GM12872 (cell line): ENCODE data around the gene CDH11.

ENCODE experiments used
- TF ChIP-seq, protein P1 (sequence below): IDR thresholded peaks from 3 replicates; pipeline ENCODE4 v1.5.1; 2011; ENCODE audit warnings: low read depth, mild to moderate bottlenecking, low read length, moderate library complexity; ENCODE audit not compliant: insufficient read depth

CDH11 gene

DNA sequence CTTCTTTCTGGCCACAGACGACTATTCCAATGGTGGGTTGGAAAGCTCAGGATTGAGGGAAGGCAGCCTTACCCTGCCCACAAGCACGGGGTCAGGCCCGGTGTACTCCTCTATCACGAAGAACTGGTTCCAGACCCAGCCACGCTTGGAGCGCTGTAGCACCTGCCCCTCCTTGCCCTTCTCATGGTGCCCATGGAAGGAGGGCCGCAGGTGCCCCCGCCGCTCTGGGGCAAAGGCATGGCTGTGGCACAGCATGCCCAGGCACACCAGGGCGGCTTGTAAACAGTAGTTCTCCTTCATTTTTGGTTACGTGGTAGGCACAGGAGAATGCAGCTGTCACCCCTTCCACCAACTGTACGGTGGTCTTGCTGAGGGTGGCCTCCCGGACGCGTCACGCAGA is 117.3 kb downstream of the CDH11 start:
- TF ChIP-seq, protein P1, sequence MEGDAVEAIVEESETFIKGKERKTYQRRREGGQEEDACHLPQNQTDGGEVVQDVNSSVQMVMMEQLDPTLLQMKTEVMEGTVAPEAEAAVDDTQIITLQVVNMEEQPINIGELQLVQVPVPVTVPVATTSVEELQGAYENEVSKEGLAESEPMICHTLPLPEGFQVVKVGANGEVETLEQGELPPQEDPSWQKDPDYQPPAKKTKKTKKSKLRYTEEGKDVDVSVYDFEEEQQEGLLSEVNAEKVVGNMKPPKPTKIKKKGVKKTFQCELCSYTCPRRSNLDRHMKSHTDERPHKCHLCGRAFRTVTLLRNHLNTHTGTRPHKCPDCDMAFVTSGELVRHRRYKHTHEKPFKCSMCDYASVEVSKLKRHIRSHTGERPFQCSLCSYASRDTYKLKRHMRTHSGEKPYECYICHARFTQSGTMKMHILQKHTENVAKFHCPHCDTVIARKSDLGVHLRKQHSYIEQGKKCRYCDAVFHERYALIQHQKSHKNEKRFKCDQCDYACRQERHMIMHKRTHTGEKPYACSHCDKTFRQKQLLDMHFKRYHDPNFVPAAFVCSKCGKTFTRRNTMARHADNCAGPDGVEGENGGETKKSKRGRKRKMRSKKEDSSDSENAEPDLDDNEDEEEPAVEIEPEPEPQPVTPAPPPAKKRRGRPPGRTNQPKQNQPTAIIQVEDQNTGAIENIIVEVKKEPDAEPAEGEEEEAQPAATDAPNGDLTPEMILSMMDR: no peak

DNA sequence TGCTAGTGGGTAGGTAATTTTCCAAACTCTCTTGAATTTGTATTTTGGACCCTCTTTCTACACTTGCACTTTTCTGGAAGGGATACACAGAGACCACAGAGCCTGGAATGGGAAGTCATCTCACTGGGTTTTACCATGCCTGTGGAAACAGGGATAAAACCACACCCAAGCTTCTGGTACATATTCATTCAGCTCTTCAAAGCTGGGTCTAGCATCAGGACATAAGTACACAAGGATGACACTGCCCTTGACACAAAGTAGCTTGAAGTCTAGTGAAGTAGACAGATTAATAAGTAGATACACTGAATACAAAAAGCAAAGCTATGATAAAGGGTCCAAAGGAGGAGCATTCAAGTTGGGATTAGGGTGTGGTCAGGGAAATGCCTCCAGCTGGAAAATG is 118.2 kb downstream of the CDH11 start:
- TF ChIP-seq, protein P1: no peak

DNA sequence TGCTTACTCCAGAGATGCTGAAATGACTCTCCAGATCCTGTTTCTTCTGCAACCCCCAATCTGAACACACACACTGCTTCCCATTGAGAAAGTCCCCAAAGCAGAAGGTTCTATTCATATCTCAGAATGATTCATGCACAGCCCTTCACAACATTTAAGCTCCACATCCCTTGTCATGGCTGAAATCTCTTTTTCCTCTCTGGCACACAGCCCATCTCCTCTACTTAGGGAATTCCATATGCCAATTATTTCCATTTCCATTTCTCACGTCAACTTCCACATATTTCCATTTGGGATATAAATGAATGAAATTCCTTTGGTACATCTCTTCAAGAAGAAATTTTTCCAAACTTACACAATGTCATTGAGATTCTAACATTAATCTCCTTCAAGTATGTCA is 119.6 kb downstream of the CDH11 start:
- TF ChIP-seq, protein P1: no peak

DNA sequence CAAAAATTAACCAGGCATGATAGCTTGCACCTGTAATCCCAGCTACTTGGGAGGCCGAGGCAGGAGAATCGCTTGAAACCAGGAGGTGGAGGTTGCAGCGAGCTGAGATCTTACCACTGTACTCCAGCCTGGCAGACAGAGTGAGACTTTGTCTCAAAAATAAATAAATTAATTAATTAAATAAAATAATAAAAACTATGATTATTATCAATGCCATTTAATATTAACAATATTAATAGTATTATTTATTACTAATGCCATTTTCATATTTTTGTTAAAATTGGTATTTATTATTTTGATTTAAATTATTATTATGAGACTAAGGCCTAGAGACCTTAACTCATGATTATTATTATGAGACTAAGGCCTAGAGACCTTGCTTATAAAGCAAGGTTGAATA is 121.2 kb downstream of the CDH11 start:
- TF ChIP-seq, protein P1: no peak

DNA sequence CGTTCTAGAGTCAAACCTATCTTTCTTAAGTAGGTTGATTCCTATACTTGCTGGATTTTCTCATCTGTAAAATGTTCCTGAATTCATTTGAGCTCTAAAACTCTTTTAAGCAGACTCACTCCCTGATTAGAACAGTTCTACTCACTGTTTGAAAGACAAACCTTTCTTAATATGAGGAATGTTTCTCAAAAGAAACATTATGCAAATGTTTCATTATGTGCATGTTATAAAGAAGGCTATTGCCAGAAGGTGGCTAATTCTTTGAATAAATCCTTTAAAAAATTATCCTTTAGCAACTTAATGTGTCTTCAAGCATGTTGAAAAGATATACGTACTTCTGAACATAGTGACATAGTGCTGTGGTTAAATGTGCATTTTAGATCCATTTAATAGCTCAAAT is 124.1 kb downstream of the CDH11 start:
- TF ChIP-seq, protein P1: no peak

DNA sequence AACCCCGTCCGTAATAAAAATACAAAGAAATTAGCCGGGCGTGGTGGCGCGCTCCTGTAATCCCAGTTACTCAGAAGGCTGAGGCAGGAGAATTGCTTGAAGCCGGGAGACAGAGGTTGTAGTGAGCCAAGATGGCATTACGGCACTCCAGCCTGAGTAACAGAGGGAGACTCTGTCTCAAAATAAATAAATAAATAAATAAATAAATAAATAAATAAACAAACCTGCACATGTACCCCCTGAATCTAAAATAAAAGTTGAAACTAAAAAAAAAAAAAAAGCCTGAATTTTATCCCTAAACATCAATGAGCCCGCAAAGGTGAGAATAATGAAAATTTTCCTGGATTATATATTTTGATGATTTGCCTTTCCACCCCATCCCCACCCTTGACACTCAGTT is 124.7 kb downstream of the CDH11 start:
- TF ChIP-seq, protein P1: no peak

DNA sequence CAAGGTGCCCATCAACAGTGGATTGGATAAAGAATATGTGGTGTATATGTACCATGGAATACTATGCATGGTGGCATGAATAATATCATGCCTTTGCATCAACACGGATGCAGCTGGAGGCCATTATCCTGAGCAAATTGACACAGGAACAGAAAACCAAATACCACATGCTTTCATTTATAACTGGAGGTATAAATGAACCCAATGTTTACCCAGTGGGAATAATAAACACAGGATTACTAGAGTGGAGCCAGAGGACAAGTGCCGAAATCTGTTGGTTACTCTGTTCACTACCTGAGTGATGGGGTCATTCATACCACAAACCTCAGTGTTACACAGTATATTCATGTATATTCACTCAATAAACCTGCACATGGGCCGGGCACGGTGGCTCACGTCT is 125.2 kb downstream of the CDH11 start:
- TF ChIP-seq, protein P1: no peak

DNA sequence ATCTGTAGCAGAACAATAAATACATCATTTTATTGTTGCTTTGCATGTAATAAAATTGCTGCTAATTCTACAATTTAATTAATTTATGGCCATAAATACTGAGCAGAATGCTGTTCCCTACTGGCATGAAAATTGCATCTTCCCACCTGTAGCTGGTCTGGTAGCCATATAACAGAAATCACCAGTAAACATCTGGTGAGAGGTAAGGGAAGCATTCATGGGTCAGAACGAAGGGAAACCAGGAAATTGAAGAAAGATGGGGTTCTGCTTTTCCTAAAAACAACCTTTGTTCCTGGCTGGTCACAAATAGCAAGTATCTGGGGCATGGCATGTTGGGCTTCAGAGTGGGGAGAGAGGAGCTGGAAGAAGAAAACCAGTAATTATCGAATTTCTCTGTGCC is 128.4 kb downstream of the CDH11 start:
- TF ChIP-seq, protein P1: no peak
